Measurements from ENCODE around the gene RPP14.

Gene RPP14

DNA sequence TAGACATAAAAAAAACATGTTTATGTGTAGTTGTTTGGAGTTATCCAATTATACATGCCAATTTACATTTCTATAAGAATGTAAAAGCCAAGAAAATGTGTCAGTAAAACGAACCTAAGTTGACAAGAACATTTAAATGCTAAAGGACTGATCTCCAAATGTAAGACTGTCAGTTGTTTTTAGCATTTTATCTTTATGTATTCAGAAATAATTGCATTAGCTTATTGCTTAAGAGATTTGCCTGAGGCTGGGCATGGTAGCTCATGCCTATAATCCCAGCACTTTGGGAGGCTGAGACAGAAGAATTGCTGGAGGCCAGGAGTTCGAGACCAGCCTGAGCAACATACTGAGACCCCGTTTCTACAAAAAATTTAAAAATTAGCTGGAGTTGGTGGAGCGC, 53.6 kb downstream of the RPP14 start:
- no peak for DNase-seq

- no peak for DNase-seq
Measured at GRCh38 chr3:58361866-58362265, 55.8 kb downstream of the RPP14 start.

- no peak for DNase-seq
Measured at GRCh38 chr3:58366699-58367098, 60.7 kb downstream of the RPP14 start.

GRCh38 chr3:58369038-58369437, 63.0 kb downstream of the RPP14 start:
- no peak for DNase-seq
